Peyer's patch (tissue), 4 donors: ENCODE data around the gene DOK6.

ENCODE experiments used
- POLR2A ChIP-seq, 2 donors: fragments of 450-650 bp; IDR thresholded peaks; one replicate each; pipeline ENCODE4 v1.5.1; 2017; ENCODE audit warnings: antibody characterized with exemption in 2 of 2, mild to moderate bottlenecking in 2 of 2, moderate library complexity in 2 of 2
- TF ChIP-seq, protein P1 (sequence below), 6 experiments: fragments of 450-650 bp in 4 of 6; fragments of 200-600 bp in 2 of 6; sonication (generic) in 1 of 6; IDR thresholded peaks; one replicate each; pipeline ENCODE4 v1.5.1; 2017 to 2019; ENCODE audit warnings: antibody characterized with exemption in 6 of 6, mild to moderate bottlenecking in 3 of 6, moderate library complexity in 1 of 6

- TF ChIP-seq, protein P1, sequence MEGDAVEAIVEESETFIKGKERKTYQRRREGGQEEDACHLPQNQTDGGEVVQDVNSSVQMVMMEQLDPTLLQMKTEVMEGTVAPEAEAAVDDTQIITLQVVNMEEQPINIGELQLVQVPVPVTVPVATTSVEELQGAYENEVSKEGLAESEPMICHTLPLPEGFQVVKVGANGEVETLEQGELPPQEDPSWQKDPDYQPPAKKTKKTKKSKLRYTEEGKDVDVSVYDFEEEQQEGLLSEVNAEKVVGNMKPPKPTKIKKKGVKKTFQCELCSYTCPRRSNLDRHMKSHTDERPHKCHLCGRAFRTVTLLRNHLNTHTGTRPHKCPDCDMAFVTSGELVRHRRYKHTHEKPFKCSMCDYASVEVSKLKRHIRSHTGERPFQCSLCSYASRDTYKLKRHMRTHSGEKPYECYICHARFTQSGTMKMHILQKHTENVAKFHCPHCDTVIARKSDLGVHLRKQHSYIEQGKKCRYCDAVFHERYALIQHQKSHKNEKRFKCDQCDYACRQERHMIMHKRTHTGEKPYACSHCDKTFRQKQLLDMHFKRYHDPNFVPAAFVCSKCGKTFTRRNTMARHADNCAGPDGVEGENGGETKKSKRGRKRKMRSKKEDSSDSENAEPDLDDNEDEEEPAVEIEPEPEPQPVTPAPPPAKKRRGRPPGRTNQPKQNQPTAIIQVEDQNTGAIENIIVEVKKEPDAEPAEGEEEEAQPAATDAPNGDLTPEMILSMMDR (IDR thresholded peaks at IDR 0.05): no peak
- no peak for TF ChIP-seq POLR2A (IDR thresholded peaks at IDR 0.05)
These were observed 247.0 kb downstream of the DOK6 start for GRCh38 chr18:69647702-69648101.
